Measurements from ENCODE around the gene KCTD13. TPM values are rescaled to one million over a fixed set of nuclear protein-coding genes. Genes with fewer than 3 reads are reported as not detected.

Gene KCTD13
- total and polyA plus RNA-seq, 10 of the 15 experiments (the other 5 are each of a cell fraction or from before 2014, with no cell fraction given), result 3.3 to 29.2 (median 12.5) TPM

DNA sequence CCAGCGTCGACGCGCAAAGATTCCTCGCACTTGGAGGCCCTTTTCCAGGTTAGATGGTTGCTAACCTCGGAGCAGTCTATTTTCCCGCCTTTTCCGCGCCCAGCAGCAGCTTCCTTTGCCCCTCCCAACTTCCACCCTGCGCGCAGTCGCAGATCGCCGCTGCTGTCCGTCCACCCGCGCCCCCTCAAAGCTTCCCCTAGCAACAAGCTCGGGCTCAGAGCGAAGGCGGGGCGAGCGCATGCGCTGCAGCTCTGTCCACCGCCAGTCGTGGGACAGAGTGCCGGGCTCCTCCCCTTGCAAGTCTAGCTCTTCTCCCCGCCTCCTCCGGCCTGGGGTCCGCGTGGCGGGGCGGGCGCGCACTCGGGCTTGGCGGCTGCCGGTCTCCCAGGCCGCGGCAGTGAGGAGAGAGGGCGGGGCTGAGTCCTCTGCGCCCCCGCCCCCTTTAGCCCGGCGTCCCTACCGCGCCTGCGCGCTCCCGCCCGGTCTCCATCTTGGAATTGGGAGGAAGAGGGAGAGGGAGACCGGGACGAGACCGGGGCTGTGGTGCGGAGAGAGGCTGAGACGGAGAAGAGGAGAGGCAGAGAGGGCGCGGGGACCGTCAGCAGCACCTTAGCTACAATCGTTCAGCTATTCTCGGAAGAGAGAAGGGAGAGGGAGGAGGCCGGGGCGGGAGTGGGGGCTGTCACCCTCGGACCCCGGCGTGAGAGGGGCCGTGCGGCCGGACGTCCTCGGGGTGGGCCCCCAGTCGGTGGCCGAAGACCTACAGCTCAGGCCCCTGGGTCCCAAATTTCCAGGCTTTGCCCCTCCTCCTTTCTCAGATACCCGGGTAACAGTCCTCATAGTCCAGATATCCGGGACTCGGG is 47.6 kb upstream of the KCTD13 start, which contains the start of gene TAOK2 (continued):
- TF ChIP-seq, protein P1, sequence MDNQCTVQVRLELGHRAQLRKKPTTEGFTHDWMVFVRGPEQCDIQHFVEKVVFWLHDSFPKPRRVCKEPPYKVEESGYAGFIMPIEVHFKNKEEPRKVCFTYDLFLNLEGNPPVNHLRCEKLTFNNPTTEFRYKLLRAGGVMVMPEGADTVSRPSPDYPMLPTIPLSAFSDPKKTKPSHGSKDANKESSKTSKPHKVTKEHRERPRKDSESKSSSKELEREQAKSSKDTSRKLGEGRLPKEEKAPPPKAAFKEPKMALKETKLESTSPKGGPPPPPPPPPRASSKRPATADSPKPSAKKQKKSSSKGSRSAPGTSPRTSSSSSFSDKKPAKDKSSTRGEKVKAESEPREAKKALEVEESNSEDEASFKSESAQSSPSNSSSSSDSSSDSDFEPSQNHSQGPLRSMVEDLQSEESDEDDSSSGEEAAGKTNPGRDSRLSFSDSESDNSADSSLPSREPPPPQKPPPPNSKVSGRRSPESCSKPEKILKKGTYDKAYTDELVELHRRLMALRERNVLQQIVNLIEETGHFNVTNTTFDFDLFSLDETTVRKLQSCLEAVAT (IDR thresholded peaks at IDR 0.05), result peak; percentile 84
- TF ChIP-seq MTA2 (IDR thresholded peaks at IDR 0.05; ENCODE audit: low read depth), result no peak
- no peak for TF ChIP-seq IRF4 (IDR thresholded peaks at IDR 0.05; ENCODE audit: low read depth, low read length)

DNA sequence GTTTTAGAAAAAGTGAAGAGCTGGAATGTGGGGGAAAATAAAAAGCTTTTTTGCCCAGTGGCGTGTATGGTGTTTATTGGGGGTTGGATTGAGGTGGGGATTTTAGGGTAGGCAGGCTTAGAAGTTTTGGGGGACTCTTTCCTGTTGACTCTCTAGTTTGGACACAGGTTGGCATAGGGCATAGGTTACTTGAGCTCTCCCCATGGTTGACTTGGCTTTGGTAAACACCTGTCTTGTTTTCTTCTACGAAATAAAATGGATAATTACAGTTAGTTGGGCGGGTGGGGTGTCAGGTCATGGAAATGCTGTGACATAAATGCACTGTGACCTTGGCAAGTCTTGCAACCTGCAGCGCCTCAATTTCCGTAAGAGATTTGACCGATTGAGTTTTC is 47.0 kb upstream of the KCTD13 start:
- H3K4me2 ChIP-seq (ENCODE audit: control insufficient read depth, insufficient read depth), result 0 out of 2 replicates have a peak overlapping the region, but pooled peaks have one; percentile 42
- H3K27me3 ChIP-seq (replicated peaks in 1 of 2; ENCODE audit: control insufficient read depth in 2 of 2, insufficient read depth in 2 of 2, low read length in 1 of 2), result no peaks in the 10 kb centered on the region
- ATAC-seq (no peak), FAIRE-seq (no peak), DNase-seq (ENCODE audit: low read depth, low spot score) (no peak)
- H2AFZ ChIP-seq (ENCODE audit: control insufficient read depth, low read depth, low read length), result peak overlapping the region; percentile 42
- H3K79me2 ChIP-seq (ENCODE audit: control insufficient read depth, insufficient read depth, low read length), result peaks cover 37% of the 10 kb centered on the region
- POLR2A ChIA-PET, result interaction anchor here (0.6 to 6.0 kb wide), 17 partner anchors 9 to 311 kb away, joined by 3 to 53 read pairs (median 3); partner anchors contain the start of genes ALDOA, HIRIP3, INO80E and KCTD13
- BruUV-seq (replicated peaks), result no TSS peak
- TF ChIP-seq, protein P2, sequence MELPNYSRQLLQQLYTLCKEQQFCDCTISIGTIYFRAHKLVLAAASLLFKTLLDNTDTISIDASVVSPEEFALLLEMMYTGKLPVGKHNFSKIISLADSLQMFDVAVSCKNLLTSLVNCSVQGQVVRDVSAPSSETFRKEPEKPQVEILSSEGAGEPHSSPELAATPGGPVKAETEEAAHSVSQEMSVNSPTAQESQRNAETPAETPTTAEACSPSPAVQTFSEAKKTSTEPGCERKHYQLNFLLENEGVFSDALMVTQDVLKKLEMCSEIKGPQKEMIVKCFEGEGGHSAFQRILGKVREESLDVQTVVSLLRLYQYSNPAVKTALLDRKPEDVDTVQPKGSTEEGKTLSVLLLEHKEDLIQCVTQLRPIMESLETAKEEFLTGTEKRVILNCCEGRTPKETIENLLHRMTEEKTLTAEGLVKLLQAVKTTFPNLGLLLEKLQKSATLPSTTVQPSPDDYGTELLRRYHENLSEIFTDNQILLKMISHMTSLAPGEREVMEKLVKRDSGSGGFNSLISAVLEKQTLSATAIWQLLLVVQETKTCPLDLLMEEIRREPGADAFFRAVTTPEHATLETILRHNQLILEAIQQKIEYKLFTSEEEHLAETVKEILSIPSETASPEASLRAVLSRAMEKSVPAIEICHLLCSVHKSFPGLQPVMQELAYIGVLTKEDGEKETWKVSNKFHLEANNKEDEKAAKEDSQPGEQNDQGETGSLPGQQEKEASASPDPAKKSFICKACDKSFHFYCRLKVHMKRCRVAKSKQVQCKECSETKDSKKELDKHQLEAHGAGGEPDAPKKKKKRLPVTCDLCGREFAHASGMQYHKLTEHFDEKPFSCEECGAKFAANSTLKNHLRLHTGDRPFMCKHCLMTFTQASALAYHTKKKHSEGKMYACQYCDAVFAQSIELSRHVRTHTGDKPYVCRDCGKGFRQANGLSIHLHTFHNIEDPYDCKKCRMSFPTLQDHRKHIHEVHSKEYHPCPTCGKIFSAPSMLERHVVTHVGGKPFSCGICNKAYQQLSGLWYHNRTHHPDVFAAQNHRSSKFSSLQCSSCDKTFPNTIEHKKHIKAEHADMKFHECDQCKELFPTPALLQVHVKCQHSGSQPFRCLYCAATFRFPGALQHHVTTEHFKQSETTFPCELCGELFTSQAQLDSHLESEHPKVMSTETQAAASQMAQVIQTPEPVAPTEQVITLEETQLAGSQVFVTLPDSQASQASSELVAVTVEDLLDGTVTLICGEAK (IDR thresholded peaks at IDR 0.05; ENCODE audit: borderline replicate concordance), result 0 out of 2 replicates have a peak, but pooled peaks have one; percentile 14
- TF ChIP-seq, protein P3, sequence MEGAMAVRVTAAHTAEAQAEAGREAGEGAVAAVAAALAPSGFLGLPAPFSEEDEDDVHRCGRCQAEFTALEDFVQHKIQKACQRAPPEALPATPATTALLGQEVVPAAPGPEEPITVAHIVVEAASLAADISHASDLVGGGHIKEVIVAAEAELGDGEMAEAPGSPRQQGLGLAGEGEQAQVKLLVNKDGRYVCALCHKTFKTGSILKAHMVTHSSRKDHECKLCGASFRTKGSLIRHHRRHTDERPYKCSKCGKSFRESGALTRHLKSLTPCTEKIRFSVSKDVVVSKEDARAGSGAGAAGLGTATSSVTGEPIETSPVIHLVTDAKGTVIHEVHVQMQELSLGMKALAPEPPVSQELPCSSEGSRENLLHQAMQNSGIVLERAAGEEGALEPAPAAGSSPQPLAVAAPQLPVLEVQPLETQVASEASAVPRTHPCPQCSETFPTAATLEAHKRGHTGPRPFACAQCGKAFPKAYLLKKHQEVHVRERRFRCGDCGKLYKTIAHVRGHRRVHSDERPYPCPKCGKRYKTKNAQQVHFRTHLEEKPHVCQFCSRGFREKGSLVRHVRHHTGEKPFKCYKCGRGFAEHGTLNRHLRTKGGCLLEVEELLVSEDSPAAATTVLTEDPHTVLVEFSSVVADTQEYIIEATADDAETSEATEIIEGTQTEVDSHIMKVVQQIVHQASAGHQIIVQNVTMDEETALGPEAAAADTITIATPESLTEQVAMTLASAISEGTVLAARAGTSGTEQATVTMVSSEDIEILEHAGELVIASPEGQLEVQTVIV (IDR thresholded peaks at IDR 0.05; ENCODE audit: borderline replicate concordance, partially characterized antibody), result no peak
- TF ChIP-seq IKZF2 (IDR thresholded peaks at IDR 0.05), result 0 out of 4 replicates have a peak, but pooled peaks of 1 of the 2 experiments have one; percentile 7
- TF ChIP-seq SIX5 (IDR thresholded peaks at IDR 0.05; ENCODE audit: low read depth, low read length, severe bottlenecking), result no peak
- no peak for TF ChIP-seq RUNX3 (IDR thresholded peaks at IDR 0.05; ENCODE audit: low read length)
- no peak for TF ChIP-seq NR2C2 (IDR thresholded peaks at IDR 0.05; ENCODE audit: borderline replicate concordance, control insufficient read depth, insufficient read length, low read depth)
- peaks cover 0 to 2% of the 10 kb centered on the region in 2 experiments; a peak in 3 of 4 replicates for H3K36me3 ChIP-seq (ENCODE audit: control insufficient read depth in 2 of 2, insufficient read depth in 2 of 2, low read length in 1 of 2)
- 0 out of 2 replicates have a peak overlapping the region, but pooled peaks have one; percentile 6 for H3K27ac ChIP-seq (ENCODE audit: control insufficient read depth, insufficient read depth)
- intact Hi-C loops (cut with micrococcal nuclease; ENCODE audit: unreplicated experiment), result no loop called here
- RAD21 ChIA-PET (ENCODE audit: unreplicated experiment), result interaction anchor here (0.5 to 2.3 kb wide), 8 partner anchors 11 to 562 kb away, joined by 3 to 19 read pairs (median 4); partner anchors contain the start of genes ALDOA, HIRIP3, INO80E and KCTD13
- no peaks in the 10 kb centered on the region for H4K20me1 ChIP-seq (ENCODE audit: control insufficient read depth, insufficient read depth)
- in situ Hi-C loops (cut with MboI), result no loop called here
- H3K9me3 ChIP-seq (replicated peaks; ENCODE audit: control insufficient read depth, insufficient read depth, low read length), result no peaks in the 10 kb centered on the region; the same call in 2 of the 3 replicates
- peaks cover 9% of the 10 kb centered on the region; the same call in 1 of the 2 replicates for H3K4me1 ChIP-seq (ENCODE audit: control insufficient read depth, insufficient read depth, low read length)
- CTCF ChIA-PET, result interaction anchor here (0.5 to 2.2 kb wide), 10 partner anchors 11 to 169 kb away, joined by 3 to 21 read pairs (median 4); partner anchors contain the start of genes HIRIP3, PAGR1 and TMEM219
- SMC1A ChIA-PET (ENCODE audit: uncharacterized antibody, unreplicated experiment), result interaction anchor here (0.8 to 2.8 kb wide), 7 partner anchors 8 to 124 kb away, joined by 3 to 20 read pairs (median 4); partner anchors contain the start of genes HIRIP3 and TMEM219
- no peak overlapping the region for H3K9ac ChIP-seq (ENCODE audit: control insufficient read depth, insufficient read depth, low read length)
- H3K4me3 ChIP-seq, result no peak overlapping the region
- 95% methylated on average over 6 of the region's 6 CpGs for WGBS (ENCODE audit: insufficient coverage, insufficient replicate concordance, low lambda C conversion rate, missing lambda C conversion rate)

All from GM12878 (cell line).